HepG2 (cell line): ENCODE data around the gene EGFR. TPM values are rescaled to one million over a fixed set of nuclear protein-coding genes. Genes with fewer than 3 reads are reported as not detected.
A peak's percentile ranks its signal among the peaks of the same experiment; 100 is the strongest.

ENCODE experiments used
- ASH2L ChIP-seq: fragments of 300-600, 200-600 bp; sonication (generic); IDR thresholded peaks from 2 replicates; pipeline ENCODE4 v1.7.0; 2017; ENCODE audit warnings: low read depth, mild to moderate bottlenecking, moderate library complexity, mixed read lengths, low read length; ENCODE audit not compliant: insufficient read length
- MYC ChIP-seq: sonication (generic); formaldehyde crosslinking; IDR thresholded peaks from 2 replicates; pipeline ENCODE4 v1.9.0; 2021; ENCODE audit warnings: missing genetic modification reagents, borderline replicate concordance
- SNAI1 ChIP-seq: sonication (generic); formaldehyde crosslinking; IDR thresholded peaks from 2 replicates; pipeline ENCODE4 v1.5.0; 2020; ENCODE audit warnings: mild to moderate bottlenecking, missing genetic modification reagents, borderline replicate concordance
- SOX13 ChIP-seq, 3 experiments: fragments of 450-650 bp in 1 of 3; sonication (generic) in 1 of 3; formaldehyde crosslinking in 1 of 3; IDR thresholded peaks in 2 of 3; conservative IDR thresholded peaks in 1 of 3; 2 replicates each; pipeline versions ENCODE4 v1.5.0 to v1.6.1; 2016 to 2020; ENCODE audit warnings: antibody characterized with exemption in 1 of 3, mild to moderate bottlenecking in 1 of 3, missing compliant biosample characterization in 1 of 3, missing genetic modification reagents in 1 of 3, moderate library complexity in 1 of 3
- ZFP1 ChIP-seq: IDR thresholded peaks from 2 replicates; pipeline ENCODE4 v1.6.1; 2016
- ZFP90 ChIP-seq: sonication (generic); formaldehyde crosslinking; IDR thresholded peaks from 2 replicates; pipeline ENCODE4 v1.8.0; 2022; ENCODE audit warnings: missing genetic modification reagents, mild to moderate bottlenecking, inconsistent platforms, borderline replicate concordance
- ZNF180 ChIP-seq: sonication (generic); formaldehyde crosslinking; IDR thresholded peaks from 2 replicates; pipeline ENCODE4 v1.4.0; 2020; ENCODE audit warnings: low read depth, missing genetic modification reagents, borderline replicate concordance
- ZNF709 ChIP-seq: sonication (generic); formaldehyde crosslinking; IDR thresholded peaks from 2 replicates; pipeline ENCODE4 v1.5.0; 2020; ENCODE audit warnings: mild to moderate bottlenecking, missing genetic modification reagents
- polyA plus RNA-seq, 8 experiments: library from polyadenylated mRNA; depleted of rRNA in 3 of 8; stranded (reverse) in 7 of 8; unstranded in 1 of 8; fragments of >200 nt; fragmentation: Illumina TruSeq in 4 of 8; extraction: Trizol in 4 of 8; gene quantifications; 2 replicates each; pipeline versions ENCODE4 v1.2.1 to v1.2.3, GENCODE V29; 2011 to 2016; ENCODE audit warnings: low read depth in 4 of 8, missing spikeins in 1 of 8, mixed read lengths in 1 of 8; ENCODE audit not compliant: insufficient read depth in 1 of 8
- total RNA-seq, 5 experiments: library from RNA; depleted of rRNA; stranded (reverse); fragments of >200 nt; fragmentation: Illumina TruSeq; extraction: Trizol; gene quantifications; 2 replicates each; pipeline ENCODE4 v1.2.3, GENCODE V29; 2016; ENCODE audit warnings: low read depth in 1 of 5
- TF ChIP-seq, protein P1 (sequence below): sonication (generic); formaldehyde crosslinking; IDR thresholded peaks from 2 replicates; pipeline ENCODE4 v1.9.0; 2021; ENCODE audit warnings: missing genetic modification reagents, borderline replicate concordance
- TF ChIP-seq, protein P2 (sequence below): sonication (generic); formaldehyde crosslinking; IDR thresholded peaks from 2 replicates; pipeline ENCODE4 v1.5.1; 2020; ENCODE audit warnings: mild to moderate bottlenecking, missing genetic modification reagents, moderate library complexity
- TF ChIP-seq, protein P3 (sequence below): sonication (generic); formaldehyde crosslinking; IDR thresholded peaks from 2 replicates; pipeline ENCODE4 v1.5.1; 2020; ENCODE audit warnings: missing genetic modification reagents, mild to moderate bottlenecking, borderline replicate concordance
- TF ChIP-seq, protein P4 (sequence below): sonication (generic); formaldehyde crosslinking; IDR thresholded peaks from 2 replicates; pipeline ENCODE4 v1.5.1; 2020; ENCODE audit warnings: mild to moderate bottlenecking, missing genetic modification reagents, borderline replicate concordance
- TF ChIP-seq, protein P5 (sequence below): sonication (generic); formaldehyde crosslinking; IDR thresholded peaks from 2 replicates; pipeline ENCODE4 v1.9.0; 2022; ENCODE audit warnings: missing genetic modification reagents, mild to moderate bottlenecking, borderline replicate concordance
- TF ChIP-seq, protein P6 (sequence below): sonication (generic); formaldehyde crosslinking; IDR thresholded peaks from 2 replicates; pipeline ENCODE4 v1.8.0; 2022; ENCODE audit warnings: missing genetic modification reagents, mild to moderate bottlenecking, inconsistent platforms, borderline replicate concordance

Gene EGFR
- total and polyA plus RNA-seq, 2 of the 13 experiments (the other 11 are each of a cell fraction or from before 2014, with no cell fraction given) = 7.0 to 10.0 TPM

DNA sequence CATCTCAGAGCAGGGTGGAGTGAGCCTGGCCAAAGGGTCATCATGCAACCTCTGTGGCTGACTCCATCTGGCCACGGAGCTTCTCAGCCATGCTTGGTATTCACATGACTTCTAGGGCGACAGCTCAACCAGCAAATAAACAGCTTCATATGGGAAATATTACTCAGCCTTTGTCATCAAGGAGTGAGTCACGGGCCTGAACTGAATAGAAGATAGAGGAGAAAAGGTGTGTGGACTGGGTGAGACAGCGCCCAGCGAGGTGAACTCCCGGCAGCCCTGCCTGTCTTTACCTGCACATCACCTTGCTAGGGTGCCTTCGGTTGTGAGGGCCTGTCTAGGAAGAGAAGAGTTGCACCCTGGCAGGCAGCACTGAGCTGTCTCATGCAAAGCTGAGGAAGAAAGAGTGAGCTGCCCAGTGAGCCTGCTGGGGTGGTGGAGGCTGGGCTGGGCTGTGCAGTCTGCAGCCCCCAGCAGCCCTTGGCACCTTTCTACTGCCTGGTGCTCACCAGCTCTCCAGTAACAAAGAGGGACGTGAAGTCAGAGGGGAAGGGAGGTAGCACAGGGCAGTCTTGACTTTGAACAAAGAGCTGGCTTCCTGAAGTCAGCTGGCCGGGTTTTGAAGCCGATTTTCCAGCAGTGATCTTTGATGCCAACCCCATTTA lies 114.2 kb downstream of the EGFR start (continued):
- TF ChIP-seq SOX13 (IDR thresholded peaks at IDR 0.05) = no peak
- TF ChIP-seq SOX13 (CRISPR knock-in tag; conservative IDR thresholded peaks at IDR 0.05 in 1 of 2, IDR thresholded peaks at IDR 0.05 in 1 of 2) = peak in 1 of 2 experiments; percentile 32; a peak in 1 of 4 replicates
- TF ChIP-seq, protein P1, sequence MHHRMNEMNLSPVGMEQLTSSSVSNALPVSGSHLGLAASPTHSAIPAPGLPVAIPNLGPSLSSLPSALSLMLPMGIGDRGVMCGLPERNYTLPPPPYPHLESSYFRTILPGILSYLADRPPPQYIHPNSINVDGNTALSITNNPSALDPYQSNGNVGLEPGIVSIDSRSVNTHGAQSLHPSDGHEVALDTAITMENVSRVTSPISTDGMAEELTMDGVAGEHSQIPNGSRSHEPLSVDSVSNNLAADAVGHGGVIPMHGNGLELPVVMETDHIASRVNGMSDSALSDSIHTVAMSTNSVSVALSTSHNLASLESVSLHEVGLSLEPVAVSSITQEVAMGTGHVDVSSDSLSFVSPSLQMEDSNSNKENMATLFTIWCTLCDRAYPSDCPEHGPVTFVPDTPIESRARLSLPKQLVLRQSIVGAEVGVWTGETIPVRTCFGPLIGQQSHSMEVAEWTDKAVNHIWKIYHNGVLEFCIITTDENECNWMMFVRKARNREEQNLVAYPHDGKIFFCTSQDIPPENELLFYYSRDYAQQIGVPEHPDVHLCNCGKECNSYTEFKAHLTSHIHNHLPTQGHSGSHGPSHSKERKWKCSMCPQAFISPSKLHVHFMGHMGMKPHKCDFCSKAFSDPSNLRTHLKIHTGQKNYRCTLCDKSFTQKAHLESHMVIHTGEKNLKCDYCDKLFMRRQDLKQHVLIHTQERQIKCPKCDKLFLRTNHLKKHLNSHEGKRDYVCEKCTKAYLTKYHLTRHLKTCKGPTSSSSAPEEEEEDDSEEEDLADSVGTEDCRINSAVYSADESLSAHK (CRISPR knock-in tag) = no peak
- TF ChIP-seq, protein P2, sequence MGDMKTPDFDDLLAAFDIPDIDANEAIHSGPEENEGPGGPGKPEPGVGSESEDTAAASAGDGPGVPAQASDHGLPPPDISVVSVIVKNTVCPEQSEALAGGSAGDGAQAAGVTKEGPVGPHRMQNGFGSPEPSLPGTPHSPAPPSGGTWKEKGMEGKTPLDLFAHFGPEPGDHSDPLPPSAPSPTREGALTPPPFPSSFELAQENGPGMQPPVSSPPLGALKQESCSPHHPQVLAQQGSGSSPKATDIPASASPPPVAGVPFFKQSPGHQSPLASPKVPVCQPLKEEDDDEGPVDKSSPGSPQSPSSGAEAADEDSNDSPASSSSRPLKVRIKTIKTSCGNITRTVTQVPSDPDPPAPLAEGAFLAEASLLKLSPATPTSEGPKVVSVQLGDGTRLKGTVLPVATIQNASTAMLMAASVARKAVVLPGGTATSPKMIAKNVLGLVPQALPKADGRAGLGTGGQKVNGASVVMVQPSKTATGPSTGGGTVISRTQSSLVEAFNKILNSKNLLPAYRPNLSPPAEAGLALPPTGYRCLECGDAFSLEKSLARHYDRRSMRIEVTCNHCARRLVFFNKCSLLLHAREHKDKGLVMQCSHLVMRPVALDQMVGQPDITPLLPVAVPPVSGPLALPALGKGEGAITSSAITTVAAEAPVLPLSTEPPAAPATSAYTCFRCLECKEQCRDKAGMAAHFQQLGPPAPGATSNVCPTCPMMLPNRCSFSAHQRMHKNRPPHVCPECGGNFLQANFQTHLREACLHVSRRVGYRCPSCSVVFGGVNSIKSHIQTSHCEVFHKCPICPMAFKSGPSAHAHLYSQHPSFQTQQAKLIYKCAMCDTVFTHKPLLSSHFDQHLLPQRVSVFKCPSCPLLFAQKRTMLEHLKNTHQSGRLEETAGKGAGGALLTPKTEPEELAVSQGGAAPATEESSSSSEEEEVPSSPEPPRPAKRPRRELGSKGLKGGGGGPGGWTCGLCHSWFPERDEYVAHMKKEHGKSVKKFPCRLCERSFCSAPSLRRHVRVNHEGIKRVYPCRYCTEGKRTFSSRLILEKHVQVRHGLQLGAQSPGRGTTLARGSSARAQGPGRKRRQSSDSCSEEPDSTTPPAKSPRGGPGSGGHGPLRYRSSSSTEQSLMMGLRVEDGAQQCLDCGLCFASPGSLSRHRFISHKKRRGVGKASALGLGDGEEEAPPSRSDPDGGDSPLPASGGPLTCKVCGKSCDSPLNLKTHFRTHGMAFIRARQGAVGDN (CRISPR knock-in tag) = no peak
- TF ChIP-seq ZFP1 (CRISPR knock-in tag) = no peak
- TF ChIP-seq, protein P3, sequence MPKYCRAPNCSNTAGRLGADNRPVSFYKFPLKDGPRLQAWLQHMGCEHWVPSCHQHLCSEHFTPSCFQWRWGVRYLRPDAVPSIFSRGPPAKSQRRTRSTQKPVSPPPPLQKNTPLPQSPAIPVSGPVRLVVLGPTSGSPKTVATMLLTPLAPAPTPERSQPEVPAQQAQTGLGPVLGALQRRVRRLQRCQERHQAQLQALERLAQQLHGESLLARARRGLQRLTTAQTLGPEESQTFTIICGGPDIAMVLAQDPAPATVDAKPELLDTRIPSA (CRISPR knock-in tag) = no peak
- TF ChIP-seq, protein P4, sequence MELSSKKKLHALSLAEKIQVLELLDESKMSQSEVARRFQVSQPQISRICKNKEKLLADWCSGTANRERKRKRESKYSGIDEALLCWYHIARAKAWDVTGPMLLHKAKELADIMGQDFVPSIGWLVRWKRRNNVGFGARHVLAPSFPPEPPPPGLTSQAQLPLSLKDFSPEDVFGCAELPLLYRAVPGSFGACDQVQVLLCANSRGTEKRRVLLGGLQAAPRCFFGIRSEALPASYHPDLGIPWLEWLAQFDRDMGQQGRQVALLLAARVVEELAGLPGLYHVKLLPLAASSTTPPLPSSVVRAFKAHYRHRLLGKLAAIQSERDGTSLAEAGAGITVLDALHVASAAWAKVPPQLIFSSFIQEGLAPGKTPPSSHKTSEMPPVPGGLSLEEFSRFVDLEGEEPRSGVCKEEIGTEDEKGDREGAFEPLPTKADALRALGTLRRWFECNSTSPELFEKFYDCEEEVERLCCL (CRISPR knock-in tag) = no peak
- TF ChIP-seq, protein P5, sequence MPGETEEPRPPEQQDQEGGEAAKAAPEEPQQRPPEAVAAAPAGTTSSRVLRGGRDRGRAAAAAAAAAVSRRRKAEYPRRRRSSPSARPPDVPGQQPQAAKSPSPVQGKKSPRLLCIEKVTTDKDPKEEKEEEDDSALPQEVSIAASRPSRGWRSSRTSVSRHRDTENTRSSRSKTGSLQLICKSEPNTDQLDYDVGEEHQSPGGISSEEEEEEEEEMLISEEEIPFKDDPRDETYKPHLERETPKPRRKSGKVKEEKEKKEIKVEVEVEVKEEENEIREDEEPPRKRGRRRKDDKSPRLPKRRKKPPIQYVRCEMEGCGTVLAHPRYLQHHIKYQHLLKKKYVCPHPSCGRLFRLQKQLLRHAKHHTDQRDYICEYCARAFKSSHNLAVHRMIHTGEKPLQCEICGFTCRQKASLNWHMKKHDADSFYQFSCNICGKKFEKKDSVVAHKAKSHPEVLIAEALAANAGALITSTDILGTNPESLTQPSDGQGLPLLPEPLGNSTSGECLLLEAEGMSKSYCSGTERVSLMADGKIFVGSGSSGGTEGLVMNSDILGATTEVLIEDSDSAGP (CRISPR knock-in tag) = no peak
- no peak for TF ChIP-seq ZNF180 (CRISPR knock-in tag)
- peak; percentile 1; the same call in 1 of the 2 replicates for TF ChIP-seq MYC (CRISPR knock-in tag)
- TF ChIP-seq ZFP90 (CRISPR knock-in tag) = no peak
- TF ChIP-seq SNAI1 (CRISPR knock-in tag) = no peak
- TF ChIP-seq ASH2L = peak; percentile 40
- TF ChIP-seq, protein P6, sequence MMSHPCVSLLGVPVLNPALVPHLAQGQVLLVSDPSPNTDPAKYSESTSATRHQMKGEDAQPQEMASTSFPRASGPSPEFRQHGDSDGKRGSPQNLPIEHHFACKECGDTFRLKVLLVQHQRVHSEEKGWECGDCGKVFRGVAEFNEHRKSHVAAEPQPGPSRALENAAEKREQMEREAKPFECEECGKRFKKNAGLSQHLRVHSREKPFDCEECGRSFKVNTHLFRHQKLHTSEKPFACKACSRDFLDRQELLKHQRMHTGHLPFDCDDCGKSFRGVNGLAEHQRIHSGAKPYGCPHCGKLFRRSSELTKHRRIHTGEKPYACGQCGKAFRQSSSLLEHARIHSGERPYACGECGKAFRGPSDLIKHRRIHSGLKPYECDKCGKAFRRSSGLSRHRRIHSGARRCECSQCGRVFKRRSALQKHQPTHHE (CRISPR knock-in tag) = no peak
- 0 out of 2 replicates have a peak, but pooled peaks have one; percentile 38 for TF ChIP-seq ZNF709 (CRISPR knock-in tag)
